Endothelial cell of umbilical vein (primary cell): Measurements from ENCODE around the gene AP5Z1. TPM values are rescaled to one million over a fixed set of nuclear protein-coding genes. Genes with fewer than 3 reads are reported as not detected.

Experiments used
- BruUV-seq: library from RNA; stranded (reverse); fragments of 400-500 nt; replicated peaks from 2 replicates; lab custom pipeline; 2021; lab: Mats Ljungman, UMichigan
- CTCF ChIA-PET: fragments of 300-600, 350-600 bp; sonication (Branson Sonifier 250); formaldehyde crosslinking; loops from one replicate; lab custom pipeline; 2021; ENCODE audit warnings: antibody characterized with exemption, inconsistent platforms; lab: Charles Lee
- POLR2A ChIA-PET: fragments of 300-600, 350-600 bp; sonication (Branson Sonifier 250); formaldehyde crosslinking; loops from one replicate; lab custom pipeline; 2021; ENCODE audit warnings: antibody characterized with exemption, inconsistent platforms; lab: Charles Lee
- DNase-seq: peaks from one replicate; pipeline ENCODE4 v3.0.0-alpha.2; 2011; ENCODE audit warnings: low read depth, low spot score
- FAIRE-seq: peaks from 2 replicates; lab custom pipeline; 2011; peaks lifted over from hg19 to GRCh38; lab: Jason Lieb, UNC
- H2AFZ ChIP-seq: 2 replicates; pipeline ENCODE4 v1.6.0; 2012; ENCODE audit warnings: low read depth, low read length, control low read depth, inconsistent platforms
- H3K27ac ChIP-seq: 2 replicates; pipeline ENCODE4 v1.5.1; 2011; ENCODE audit warnings: low read depth, mild to moderate bottlenecking, control low read depth, low read length, moderate library complexity; ENCODE audit not compliant: insufficient read depth
- H3K27me3 ChIP-seq, 2 experiments: 2 replicates each; pipeline versions ENCODE4 v1.6.0 to v1.6.1; 2011; ENCODE audit warnings: low read length in 2 of 2, mixed read lengths in 1 of 2; ENCODE audit not compliant: control insufficient read depth in 2 of 2, insufficient read depth in 2 of 2
- H3K36me3 ChIP-seq, 2 experiments: 2 replicates in 1 of 2; 3 replicates in 1 of 2; pipeline ENCODE4 v1.5.1; 2011; ENCODE audit warnings: low read length in 2 of 2, mild to moderate bottlenecking in 1 of 2, moderate library complexity in 1 of 2; ENCODE audit not compliant: control insufficient read depth in 2 of 2, insufficient read depth in 2 of 2; ENCODE audit errors: extremely low read depth in 1 of 2
- H3K4me1 ChIP-seq: 3 replicates; pipeline ENCODE4 v1.5.1; 2011; ENCODE audit warnings: mild to moderate bottlenecking, low read length; ENCODE audit not compliant: control insufficient read depth, insufficient read depth; ENCODE audit errors: extremely low read depth
- H3K4me2 ChIP-seq: 2 replicates; pipeline ENCODE4 v1.6.1; 2011; ENCODE audit warnings: low read length, control low read depth, mixed read lengths; ENCODE audit not compliant: insufficient read depth
- H3K4me3 ChIP-seq, 3 experiments: fragments of 200-600 bp in 1 of 3; sonication (generic), shearing (Covaris generic) in 1 of 3; replicated peaks in 1 of 3; 2 replicates each; pipeline ENCODE4 v1.5.1; 2011 to 2016; ENCODE audit warnings: control low read depth in 3 of 3, low read length in 3 of 3, mild to moderate bottlenecking in 2 of 3, inconsistent platforms in 1 of 3, low read depth in 1 of 3, moderate library complexity in 1 of 3; ENCODE audit not compliant: insufficient read depth in 1 of 3
- H3K79me2 ChIP-seq: 2 replicates; pipeline ENCODE4 v1.6.0; 2012; ENCODE audit warnings: low read length, inconsistent platforms; ENCODE audit not compliant: control insufficient read depth, insufficient read depth
- H3K9ac ChIP-seq: replicated peaks from 2 replicates; pipeline ENCODE3; 2011; ENCODE audit warnings: low read length, control low read depth; ENCODE audit not compliant: insufficient read depth; ENCODE audit errors: extremely low read depth
- H3K9me1 ChIP-seq: replicated peaks from 3 replicates; pipeline ENCODE4 v1.6.0; 2011; ENCODE audit warnings: mild to moderate bottlenecking, low read length; ENCODE audit not compliant: control insufficient read depth, insufficient read depth; ENCODE audit errors: extremely low read depth
- H3K9me3 ChIP-seq: replicated peaks from 2 replicates; pipeline ENCODE4 v1.5.1; 2012; ENCODE audit warnings: low read length, inconsistent platforms; ENCODE audit not compliant: control insufficient read depth, insufficient read depth
- H4K20me1 ChIP-seq: replicated peaks from 2 replicates; pipeline ENCODE3; 2011; ENCODE audit warnings: mild to moderate bottlenecking, low read length; ENCODE audit not compliant: control insufficient read depth, insufficient read depth; ENCODE audit errors: extremely low read depth
- CTCF ChIP-seq, 2 donors: IDR thresholded peaks; 1 replicate in 1 of 2; 2 replicates in 1 of 2; pipeline ENCODE4 v1.5.1; 2011; ENCODE audit warnings: low read length in 2 of 2, mild to moderate bottlenecking in 2 of 2, moderate library complexity in 2 of 2, control low read depth in 1 of 2, inconsistent platforms in 1 of 2, low read depth in 1 of 2; ENCODE audit not compliant: insufficient read depth in 1 of 2; ENCODE audit errors: extremely low read depth in 1 of 2
- EZH2 ChIP-seq: IDR thresholded peaks from 2 replicates; pipeline ENCODE4 v1.6.1; 2012; ENCODE audit warnings: borderline replicate concordance, low read depth, mild to moderate bottlenecking, moderate library complexity, low read length, inconsistent platforms; ENCODE audit not compliant: severe bottlenecking
- FOS ChIP-seq: IDR thresholded peaks from 2 replicates; pipeline ENCODE4 v1.6.1; 2011; ENCODE audit warnings: mild to moderate bottlenecking, low read length, moderate library complexity, borderline replicate concordance; ENCODE audit not compliant: insufficient read depth
- GATA2 ChIP-seq: IDR thresholded peaks from 2 replicates; pipeline ENCODE4 v1.7.0; 2011; ENCODE audit warnings: low read depth, mild to moderate bottlenecking, moderate library complexity, mixed read lengths, low read length; ENCODE audit not compliant: insufficient read length, insufficient read depth
- JUN ChIP-seq: IDR thresholded peaks from 2 replicates; pipeline ENCODE4 v1.6.1; 2011; ENCODE audit warnings: borderline replicate concordance, low read depth; ENCODE audit not compliant: insufficient read length, insufficient read depth
- MAX ChIP-seq: IDR thresholded peaks from 2 replicates; pipeline ENCODE4 v1.6.1; 2011; ENCODE audit not compliant: insufficient read depth, insufficient read length
- MYC ChIP-seq: IDR thresholded peaks from one replicate; pipeline ENCODE4 v1.6.1; 2011; ENCODE audit warnings: mild to moderate bottlenecking, low read depth, low read length
- POLR2A ChIP-seq: IDR thresholded peaks from 2 replicates; pipeline ENCODE4 v1.6.1; 2012; ENCODE audit warnings: low read depth, mild to moderate bottlenecking, control low read depth, low read length
- POLR2AphosphoS5 ChIP-seq: IDR thresholded peaks from 2 replicates; pipeline ENCODE4 v1.6.1; 2012; ENCODE audit warnings: low read depth, mild to moderate bottlenecking, control low read depth, low read length, moderate library complexity; ENCODE audit not compliant: insufficient read depth
- dilution Hi-C: fragments of 300-500 bp; cut with MboI; formaldehyde crosslinking; loops from one replicate; pipeline ENCODE4 v1.15.0; 2019; ENCODE audit warnings: low sequenced_read_pairs; ENCODE audit not compliant: extremely low pct_ligation_motif_present
- intact Hi-C: fragments of 100-400 bp; cut with micrococcal nuclease; formaldehyde crosslinking; loops from one replicate; pipeline ENCODE4 v1.10.0; 2022
- polyA plus RNA-seq, 4 experiments: library from polyadenylated mRNA; depleted of rRNA in 3 of 4; stranded (reverse) in 3 of 4; unstranded in 1 of 4; fragments of >200 nt; gene quantifications; 2 replicates each; pipeline versions ENCODE4 v1.2.1 to v1.2.3, GENCODE V29; 2011 to 2012; ENCODE audit warnings: missing spikeins in 1 of 4
- total RNA-seq: library from RNA; stranded (reverse); gene quantifications from 2 replicates; pipeline ENCODE4 v1.2.3, GENCODE V29; 2021

The AP5Z1 gene
- total and polyA plus RNA-seq, 2 donors (not counting 3 experiments of a cell fraction or from before 2014, with no cell fraction given) = 53.7 to 58.9 TPM

GRCh38 chr7:4819560-4820404 is 44.4 kb downstream of the AP5Z1 start:
- DNase-seq (no peak), FAIRE-seq (no peak)
- Histone ChIP-seq H3K9me3 (no peaks in the 10 kb centered on the region), H3K79me2 (no peaks in the 10 kb centered on the region), H3K27ac (no peak overlapping the region), H4K20me1 (no peaks in the 10 kb centered on the region), H3K9ac (no peak overlapping the region), H2AFZ (no peak overlapping the region), H3K9me1 (no peaks in the 10 kb centered on the region), H3K36me3 (no peaks in the 10 kb centered on the region), H3K4me3 (no peak overlapping the region), H3K4me2 (no peak overlapping the region), H3K27me3 (no peaks in the 10 kb centered on the region), H3K4me1 (no peaks in the 10 kb centered on the region)
- no TSS peak for BruUV-seq
- intact Hi-C loops (no loop called here), dilution Hi-C loops (no loop called here)
- ChIA-PET POLR2A (no interaction called here), CTCF (no interaction called here)
- TF ChIP-seq GATA2 (no peak), JUN (no peak), MAX (no peak), FOS (no peak), POLR2AphosphoS5 (no peak), EZH2 (no peak), CTCF (IDR thresholded peaks at IDR 0.05; ENCODE audit: extremely low read depth in 1 of 2, insufficient read depth in 1 of 2, low read depth in 1 of 2, low read length in 2 of 2) (no peak), POLR2A (no peak), MYC (no peak)
